Osteoblast (primary cell): Measurements from ENCODE around the gene HDAC8. TPM values are rescaled to one million over a fixed set of nuclear protein-coding genes. Genes with fewer than 3 reads are reported as not detected.

ENCODE experiments used
- DNase-seq: peaks from one replicate; pipeline ENCODE4 v3.0.0; 2011; ENCODE audit warnings: low spot score, mixed read lengths; ENCODE audit not compliant: insufficient read length; ENCODE audit errors: missing footprints
- H2AFZ ChIP-seq: 2 replicates; pipeline ENCODE4 v1.6.0; 2011; ENCODE audit warnings: mild to moderate bottlenecking, low read length
- H3K27ac ChIP-seq: 2 replicates; pipeline ENCODE4 v1.5.1; 2011; ENCODE audit warnings: mild to moderate bottlenecking, low read depth, low read length, moderate library complexity
- H3K27me3 ChIP-seq: 2 replicates; pipeline ENCODE4 v1.6.0; 2012; ENCODE audit warnings: mild to moderate bottlenecking, control low read depth, inconsistent platforms, low read length, moderate library complexity; ENCODE audit not compliant: insufficient read depth
- H3K36me3 ChIP-seq: 2 replicates; pipeline ENCODE4 v1.5.1; 2011; ENCODE audit warnings: mild to moderate bottlenecking, low read length, control low read depth, moderate library complexity; ENCODE audit not compliant: insufficient read depth
- H3K4me1 ChIP-seq: 2 replicates; pipeline ENCODE4 v1.5.1; 2011; ENCODE audit warnings: mild to moderate bottlenecking, low read length, control low read depth, moderate library complexity; ENCODE audit not compliant: insufficient read depth
- H3K4me2 ChIP-seq: 2 replicates; pipeline ENCODE4 v1.6.0; 2011; ENCODE audit warnings: mild to moderate bottlenecking, low read length; ENCODE audit not compliant: insufficient read depth
- H3K4me3 ChIP-seq: fragments of 200-600 bp; sonication (generic); 3 replicates; pipeline ENCODE4 v1.5.1; 2012; ENCODE audit warnings: mild to moderate bottlenecking, low read length, inconsistent platforms; ENCODE audit not compliant: insufficient read depth
- H3K79me2 ChIP-seq: 2 replicates; pipeline ENCODE4 v1.6.0; 2012; ENCODE audit warnings: mild to moderate bottlenecking, low read length, control low read depth, inconsistent platforms; ENCODE audit not compliant: insufficient read depth
- H3K9me3 ChIP-seq: 2 replicates; pipeline ENCODE4 v1.5.1; 2011; ENCODE audit warnings: low read depth, low read length, control low read depth
- H4K20me1 ChIP-seq: 2 replicates; pipeline ENCODE4 v1.6.0; 2012; ENCODE audit warnings: mild to moderate bottlenecking, low read length, control low read depth; ENCODE audit not compliant: insufficient read depth
- CTCF ChIP-seq: IDR thresholded peaks from 2 replicates; pipeline ENCODE4 v1.5.1; 2011; ENCODE audit warnings: mild to moderate bottlenecking, low read depth, low read length, moderate library complexity; ENCODE audit errors: extremely low read depth
- total RNA-seq: library from RNA; depleted of rRNA; stranded (reverse); fragments of >200 nt; gene quantifications from 2 replicates; pipeline ENCODE4 v1.2.3, GENCODE V29; 2012

Gene HDAC8
- total RNA-seq, 1 donor = 24.6 TPM

- Histone ChIP-seq H2AFZ (no peak overlapping the region), H3K4me2 (no peak overlapping the region), H3K4me3 (no peak overlapping the region), H3K27ac (no peak overlapping the region), H3K27me3 (peaks cover 12% of the 10 kb centered on the region), H3K79me2 (no peaks in the 10 kb centered on the region), H3K4me1 (no peaks in the 10 kb centered on the region), H3K36me3 (no peaks in the 10 kb centered on the region), H3K9me3 (no peaks in the 10 kb centered on the region), H4K20me1 (peaks cover 4% of the 10 kb centered on the region)
- no peak for DNase-seq
- TF ChIP-seq CTCF = no peak
These were observed 191.0 kb downstream of the HDAC8 start for GRCh38 chrX:72381439-72382201.

GRCh38 chrX:72376124-72376523 is 196.5 kb downstream of the HDAC8 start:
- Histone ChIP-seq H3K4me2 (no peak overlapping the region), H3K9me3 (no peaks in the 10 kb centered on the region), H4K20me1 (peaks cover 2% of the 10 kb centered on the region), H3K27ac (no peak overlapping the region), H3K4me1 (no peaks in the 10 kb centered on the region), H3K27me3 (peaks cover 3% of the 10 kb centered on the region), H3K4me3 (no peak overlapping the region), H3K36me3 (no peaks in the 10 kb centered on the region), H2AFZ (no peak overlapping the region), H3K79me2 (no peaks in the 10 kb centered on the region)
- DNase-seq = no peak
- TF ChIP-seq CTCF = no peak

GRCh38 chrX:72373136-72373535 is 199.5 kb downstream of the HDAC8 start:
- no peaks in the 10 kb centered on the region for H4K20me1 ChIP-seq
- H3K4me3 ChIP-seq = no peak overlapping the region
- no peak for DNase-seq
- H3K27me3 ChIP-seq = peaks cover 6% of the 10 kb centered on the region
- H3K36me3 ChIP-seq = no peaks in the 10 kb centered on the region
- no peak overlapping the region for H3K4me2 ChIP-seq
- no peak overlapping the region for H3K27ac ChIP-seq
- no peaks in the 10 kb centered on the region for H3K4me1 ChIP-seq
- no peak for TF ChIP-seq CTCF
- no peaks in the 10 kb centered on the region for H3K9me3 ChIP-seq
- no peaks in the 10 kb centered on the region for H3K79me2 ChIP-seq
- H2AFZ ChIP-seq = no peak overlapping the region

- no peak for DNase-seq
- Histone ChIP-seq H3K4me3 (no peak overlapping the region), H4K20me1 (no peaks in the 10 kb centered on the region), H2AFZ (no peak overlapping the region), H3K36me3 (no peaks in the 10 kb centered on the region), H3K27me3 (peaks cover 6% of the 10 kb centered on the region), H3K4me2 (no peak overlapping the region), H3K79me2 (no peaks in the 10 kb centered on the region), H3K4me1 (no peaks in the 10 kb centered on the region), H3K9me3 (no peaks in the 10 kb centered on the region), H3K27ac (no peak overlapping the region)
- TF ChIP-seq CTCF = no peak
These were observed 199.9 kb downstream of the HDAC8 start for GRCh38 chrX:72372735-72373134.
